ENCODE measurements around the gene MIGA2.

GRCh38 chr9:129036923-129037766, 719 bp downstream of the MIGA2 start:
- TF ChIP-seq CTCF (IDR thresholded peaks at IDR 0.05) (no peak), EP300 (IDR thresholded peaks at IDR 0.05) (no peak)

All from tibial nerve (tissue), 4 donors.